B cell (primary cell): ENCODE results near the gene IRX6.

Experiments used
- EZH2 ChIP-seq: IDR thresholded peaks from 2 replicates; pipeline ENCODE4 v1.6.1; 2012; ENCODE audit warnings: borderline replicate concordance, low read depth, mild to moderate bottlenecking, moderate library complexity, low read length; ENCODE audit not compliant: insufficient read depth, poor library complexity, severe bottlenecking
- TF ChIP-seq, protein P1 (sequence below): fragments of 200-600 bp; IDR thresholded peaks from one replicate; pipeline ENCODE4 v1.8.0; 2022; ENCODE audit warnings: antibody characterized with exemption, mild to moderate bottlenecking

DNA sequence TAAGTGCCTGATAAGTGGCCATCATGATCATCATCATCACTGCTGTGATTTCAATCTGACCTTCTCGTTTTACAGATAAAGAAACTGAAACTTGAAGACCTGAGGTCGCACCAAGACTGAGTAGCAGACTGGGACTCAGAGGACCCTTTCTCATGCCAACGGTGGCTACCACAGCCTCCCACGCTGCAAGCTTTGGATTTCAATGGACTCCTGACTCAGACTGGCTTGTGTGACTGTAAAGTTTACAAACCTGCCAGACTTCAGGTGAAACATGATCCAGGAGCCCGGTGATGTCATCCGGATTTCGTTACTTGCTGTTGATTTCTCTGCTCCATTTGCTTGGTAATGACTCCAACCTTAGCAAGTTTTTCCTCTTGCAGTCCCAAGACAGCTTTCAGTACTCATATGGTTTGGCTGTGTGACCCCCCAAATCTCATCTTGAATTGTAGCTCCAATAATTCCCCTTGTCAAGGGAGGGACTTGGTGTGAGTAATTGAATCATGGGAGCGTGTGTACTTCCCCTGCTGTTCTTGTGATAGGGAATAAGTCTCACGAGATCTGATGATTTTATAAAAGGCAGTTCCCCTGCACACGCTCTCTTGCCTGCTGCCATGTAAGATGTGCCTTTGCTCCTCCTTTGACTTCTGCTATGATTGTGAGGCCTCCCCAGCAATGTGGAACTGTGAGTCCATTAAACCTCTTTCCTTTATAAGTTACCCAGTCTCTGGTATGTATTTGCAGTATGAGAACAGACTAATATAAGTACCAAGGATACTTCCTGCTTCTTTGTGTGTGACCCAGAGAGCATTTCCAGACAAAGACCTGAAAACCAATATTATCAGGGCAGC lies 26.7 kb upstream of the IRX6 start:
- TF ChIP-seq, protein P1, sequence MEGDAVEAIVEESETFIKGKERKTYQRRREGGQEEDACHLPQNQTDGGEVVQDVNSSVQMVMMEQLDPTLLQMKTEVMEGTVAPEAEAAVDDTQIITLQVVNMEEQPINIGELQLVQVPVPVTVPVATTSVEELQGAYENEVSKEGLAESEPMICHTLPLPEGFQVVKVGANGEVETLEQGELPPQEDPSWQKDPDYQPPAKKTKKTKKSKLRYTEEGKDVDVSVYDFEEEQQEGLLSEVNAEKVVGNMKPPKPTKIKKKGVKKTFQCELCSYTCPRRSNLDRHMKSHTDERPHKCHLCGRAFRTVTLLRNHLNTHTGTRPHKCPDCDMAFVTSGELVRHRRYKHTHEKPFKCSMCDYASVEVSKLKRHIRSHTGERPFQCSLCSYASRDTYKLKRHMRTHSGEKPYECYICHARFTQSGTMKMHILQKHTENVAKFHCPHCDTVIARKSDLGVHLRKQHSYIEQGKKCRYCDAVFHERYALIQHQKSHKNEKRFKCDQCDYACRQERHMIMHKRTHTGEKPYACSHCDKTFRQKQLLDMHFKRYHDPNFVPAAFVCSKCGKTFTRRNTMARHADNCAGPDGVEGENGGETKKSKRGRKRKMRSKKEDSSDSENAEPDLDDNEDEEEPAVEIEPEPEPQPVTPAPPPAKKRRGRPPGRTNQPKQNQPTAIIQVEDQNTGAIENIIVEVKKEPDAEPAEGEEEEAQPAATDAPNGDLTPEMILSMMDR: no peak
- no peak for TF ChIP-seq EZH2
